BJ (cell line): ENCODE measurements around the gene RHOT2. TPM values are rescaled to one million over a fixed set of nuclear protein-coding genes. Genes with fewer than 3 reads are reported as not detected.
A peak's percentile ranks its signal among the peaks of the same experiment; 100 is the strongest.

Experiments used
- CTCF ChIA-PET: fragments of 350-600 bp; formaldehyde crosslinking; extraction: SDS; loops from one replicate; lab custom pipeline; 2021; ENCODE audit warnings: antibody characterized with exemption, inconsistent platforms; lab: Yijun Ruan, JAX
- POLR2A ChIA-PET: fragments of 300-600 bp; sonication (Branson Sonifier 250); formaldehyde crosslinking; extraction: SDS; loops from one replicate; lab custom pipeline; 2021; ENCODE audit warnings: antibody characterized with exemption; lab: Charles Lee
- DNase-seq: peaks from one replicate; pipeline ENCODE4 v3.0.0-alpha.2; 2011; ENCODE audit warnings: low read depth
- H3K27me3 ChIP-seq: 2 replicates; pipeline ENCODE4 v1.6.0; 2011; ENCODE audit warnings: low read length; ENCODE audit not compliant: control insufficient read depth, insufficient read depth
- H3K36me3 ChIP-seq: 2 replicates; pipeline ENCODE4 v1.5.1; 2011; ENCODE audit warnings: low read length; ENCODE audit not compliant: control insufficient read depth, insufficient read depth
- H3K4me3 ChIP-seq: 2 replicates; pipeline ENCODE4 v1.5.1; 2011; ENCODE audit warnings: low read depth, mild to moderate bottlenecking, control low read depth, low read length
- CTCF ChIP-seq: IDR thresholded peaks from 2 replicates; pipeline ENCODE4 v1.5.1; 2011; ENCODE audit warnings: low read depth, mild to moderate bottlenecking, control low read depth, inconsistent platforms, low read length, moderate library complexity; ENCODE audit not compliant: insufficient read depth
- polyA plus RNA-seq: library from polyadenylated mRNA; depleted of rRNA; stranded (reverse); fragments of >200 nt; gene quantifications from 2 replicates; pipeline ENCODE4 v1.2.3, GENCODE V29; 2011

RHOT2 gene
- polyA plus RNA-seq, 1 experiment: 81.7 TPM

- POLR2A ChIA-PET: no interaction called here
- no peak for TF ChIP-seq CTCF
- peak within 1 kb of the TSS; percentile 68 for H3K4me3 ChIP-seq
- CTCF ChIA-PET: interaction anchor here (1.0 to 1.6 kb wide), 3 partner anchors 12 to 16 kb away, joined by 3 to 6 read pairs (median 4); no protein-coding TSS in a partner anchor
- DNase-seq: peak; percentile 37
- H3K27me3 ChIP-seq: no peaks in the 10 kb centered on the region
- peaks cover 5% of the 10 kb centered on the region for H3K36me3 ChIP-seq
Measured at GRCh38 chr16:648781-649589, 18.9 kb upstream of the RHOT2 start, which contains the start of gene WDR90. WDR90 (plus strand) TSS chr16:649365; CDS start chr16:649417, 52 bp downstream.

GRCh38 chr16:649631-650030 lies 18.3 kb upstream of the RHOT2 start:
- CTCF ChIA-PET: interaction anchor here (1.6 kb wide), 1 partner anchor 11 kb away, joined by 4 read pairs; no protein-coding TSS in a partner anchor
- no peaks in the 10 kb centered on the region for H3K27me3 ChIP-seq
- TF ChIP-seq CTCF: no peak
- POLR2A ChIA-PET: no interaction called here
- peak overlapping the region; percentile 68 for H3K4me3 ChIP-seq
- peaks cover 5% of the 10 kb centered on the region for H3K36me3 ChIP-seq
- DNase-seq: no peak

- ChIA-PET POLR2A (interaction anchor here (0.6 kb wide), 1 partner anchor 52 kb away, joined by 3 read pairs; no protein-coding TSS in a partner anchor), CTCF (interaction anchor here (1.8 kb wide), 1 partner anchor 9 kb away, joined by 8 read pairs; no protein-coding TSS in a partner anchor)
- Histone ChIP-seq H3K4me3 (no peak overlapping the region), H3K27me3 (no peaks in the 10 kb centered on the region), H3K36me3 (peaks cover 5% of the 10 kb centered on the region)
- no peak for DNase-seq
- TF ChIP-seq CTCF: no peak
Measured at GRCh38 chr16:651844-652243, 16.1 kb upstream of the RHOT2 start.

GRCh38 chr16:652454-653305 lies 15.3 kb upstream of the RHOT2 start:
- CTCF ChIA-PET: interaction anchor here (1.8 kb wide), 1 partner anchor 8 kb away, joined by 8 read pairs; no protein-coding TSS in a partner anchor
- POLR2A ChIA-PET: no interaction called here

More at GRCh38 chr16:652454-653305, 15.3 kb upstream of the RHOT2 start:
- DNase-seq: no peak
- Histone ChIP-seq H3K27me3 (no peaks in the 10 kb centered on the region), H3K36me3 (peaks cover 3% of the 10 kb centered on the region), H3K4me3 (no peak overlapping the region)
- TF ChIP-seq CTCF: no peak
